GM18909 (cell line): ENCODE results near the gene ALPI.

Experiments
- ATAC-seq: cut with Tn5 transposase; IDR thresholded peaks from one replicate; pipeline ENCODE4 v1.9.1; 2021; ENCODE audit warnings: mild to moderate bottlenecking; ENCODE audit not compliant: unreplicated experiment, poor library complexity

Gene ALPI

DNA sequence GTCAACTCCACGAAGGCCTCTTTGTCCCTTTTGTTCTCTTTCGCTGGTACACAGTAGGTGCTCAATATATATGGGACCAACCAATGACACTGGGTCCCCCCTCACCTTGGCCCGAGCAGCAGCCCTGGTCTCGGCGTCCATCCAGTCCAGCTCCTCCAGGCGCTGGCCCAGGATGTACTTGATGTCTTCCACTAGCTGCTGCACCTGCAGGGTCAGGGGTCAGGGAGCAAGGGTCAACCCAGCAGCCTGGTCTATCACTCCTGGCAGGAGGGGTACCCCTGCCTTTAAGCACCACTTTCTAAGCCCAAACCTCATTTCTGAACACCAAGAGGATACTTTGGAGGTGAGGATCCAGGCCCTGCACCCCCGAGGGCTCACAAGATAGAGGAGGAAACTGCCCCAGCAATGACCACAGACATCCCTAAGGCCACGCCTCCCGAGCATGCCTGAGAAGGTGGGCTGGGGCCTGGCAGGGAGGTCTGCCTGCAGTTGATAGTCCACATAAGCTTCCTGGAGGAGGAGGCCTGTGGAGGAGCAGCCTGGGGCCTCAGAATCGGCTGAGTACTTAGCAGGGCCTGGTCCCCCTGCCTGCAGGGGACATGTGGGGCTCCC, 27.5 kb downstream of the ALPI start:
- ATAC-seq: no peak

DNA sequence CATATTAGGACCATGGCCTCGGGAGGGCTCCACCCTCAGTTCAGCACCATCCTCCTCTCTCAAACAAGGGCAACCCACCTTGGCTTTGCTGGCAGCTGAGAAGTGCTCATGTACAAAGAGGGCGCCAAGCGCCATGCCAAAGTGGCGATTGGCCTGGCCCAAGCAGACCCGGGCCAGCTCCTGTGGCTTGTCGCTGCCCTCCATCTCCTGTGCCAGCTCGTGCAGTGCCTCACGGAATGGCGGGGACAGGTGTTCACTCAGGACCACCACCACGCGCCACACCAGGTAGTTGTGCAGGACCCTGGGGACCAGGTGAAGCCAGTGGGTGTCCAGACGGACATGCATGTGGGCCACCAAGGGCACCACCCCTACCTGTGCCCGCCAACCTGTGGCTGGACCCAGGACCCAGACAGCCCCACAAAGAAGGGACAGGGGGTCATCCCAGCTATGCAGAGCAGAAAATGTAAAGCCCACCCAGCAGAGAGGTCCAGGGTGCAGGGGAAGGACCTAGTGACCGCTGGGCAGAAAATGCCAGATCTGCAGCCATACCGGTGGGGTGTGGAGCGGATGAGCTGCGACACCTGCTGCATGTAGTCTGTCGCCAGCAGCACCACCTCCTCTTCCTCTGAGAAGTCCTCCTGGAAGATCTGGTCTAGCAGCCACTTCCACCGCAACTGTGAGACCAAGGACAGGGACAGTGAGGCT, 28.1 kb downstream of the ALPI start:
- ATAC-seq: no peak

DNA sequence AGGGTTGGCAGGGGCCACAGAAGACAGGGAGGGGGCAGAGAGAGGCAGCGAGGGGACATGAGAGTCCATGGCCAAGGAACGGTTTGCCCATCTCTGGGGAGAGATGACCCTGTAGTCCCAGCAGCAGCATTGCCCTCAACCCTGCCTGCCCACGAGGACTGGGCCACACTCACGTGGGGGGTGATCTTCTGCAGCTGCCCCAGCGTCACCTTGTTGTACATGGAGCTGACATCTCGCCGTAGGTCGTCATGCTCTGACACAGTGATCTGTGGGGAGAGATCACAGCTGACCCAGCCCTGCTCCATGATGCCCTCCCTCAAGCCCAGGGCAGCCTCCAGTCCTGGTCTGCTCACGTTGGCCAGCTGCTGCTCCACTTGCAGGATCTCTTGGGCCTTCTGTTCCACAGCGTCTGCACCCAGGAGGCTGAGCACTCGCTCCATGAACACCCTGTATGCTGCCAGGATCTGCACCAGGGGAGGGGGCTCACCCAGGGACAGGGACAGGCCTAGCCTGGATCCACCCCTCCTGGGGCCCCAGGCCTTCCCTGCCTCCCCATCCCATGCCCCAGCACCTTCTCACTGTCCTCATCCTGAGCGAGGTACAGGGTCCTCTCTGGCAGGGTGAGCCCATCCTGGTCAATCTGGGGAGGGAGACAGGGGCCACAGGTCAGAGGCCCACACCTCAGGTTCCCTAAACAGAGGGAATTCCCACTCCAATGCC, 28.8 kb downstream of the ALPI start:
- ATAC-seq: no peak

DNA sequence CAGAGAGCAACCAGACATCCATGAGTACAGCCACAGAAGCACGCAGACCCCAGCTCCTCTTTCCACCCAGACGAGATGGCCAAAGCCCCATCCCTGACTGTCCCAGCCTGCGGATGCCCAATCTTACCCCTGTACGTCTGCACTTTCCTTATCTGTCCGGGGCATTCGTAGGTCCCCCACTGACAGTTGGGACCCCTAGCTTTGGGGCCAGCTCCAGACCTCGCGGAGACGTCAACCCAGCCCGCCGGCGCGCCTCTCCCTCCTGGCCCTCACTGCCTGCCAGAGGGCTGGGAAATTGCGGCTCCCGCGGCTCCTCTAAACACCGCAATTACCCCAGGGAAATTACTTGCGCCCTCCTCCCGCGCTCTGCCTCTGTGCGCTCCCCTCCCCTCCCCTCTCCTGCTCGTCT, 29.4 kb downstream of the ALPI start:
- no peak for ATAC-seq

DNA sequence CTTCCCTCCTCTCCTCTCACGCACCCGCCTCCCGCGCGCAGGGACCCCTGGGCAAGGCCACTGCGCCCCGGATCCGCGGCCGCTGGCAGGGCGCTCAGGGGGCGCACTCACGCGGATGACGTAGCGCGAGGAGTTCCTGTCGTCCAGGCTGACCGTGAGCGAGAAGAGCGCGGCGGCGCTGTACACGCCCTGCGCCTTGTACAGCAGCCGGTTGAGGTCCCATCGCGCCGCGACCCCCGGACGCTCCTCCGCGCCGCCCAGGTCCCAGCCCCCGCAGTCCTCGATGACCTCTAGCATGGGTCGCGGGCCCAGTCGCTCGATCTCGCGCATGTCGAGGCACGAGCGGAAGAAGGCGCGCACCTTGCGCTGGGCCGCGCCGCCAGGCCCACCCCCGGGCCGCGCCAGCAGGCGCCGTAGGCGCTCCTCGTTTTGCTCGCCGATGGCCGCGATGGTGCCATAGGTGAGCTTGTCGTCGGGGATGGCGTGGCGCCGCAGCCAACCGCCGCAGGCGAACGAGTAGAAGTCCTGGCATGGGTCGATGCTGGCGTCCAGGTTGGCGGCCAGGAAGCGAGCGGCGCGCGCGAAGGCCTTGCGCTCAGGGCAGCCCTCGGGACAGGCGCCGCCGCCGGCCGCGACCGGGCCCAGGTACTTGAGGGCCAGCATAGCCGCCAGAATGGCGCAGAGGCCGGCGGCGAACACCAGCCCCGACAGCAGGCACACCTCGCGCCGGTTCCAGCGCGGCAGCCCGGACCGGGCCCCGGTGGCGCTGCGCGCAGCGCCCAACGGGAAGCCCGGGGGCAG, 30.0 kb downstream of the ALPI start:
- ATAC-seq: no peak

DNA sequence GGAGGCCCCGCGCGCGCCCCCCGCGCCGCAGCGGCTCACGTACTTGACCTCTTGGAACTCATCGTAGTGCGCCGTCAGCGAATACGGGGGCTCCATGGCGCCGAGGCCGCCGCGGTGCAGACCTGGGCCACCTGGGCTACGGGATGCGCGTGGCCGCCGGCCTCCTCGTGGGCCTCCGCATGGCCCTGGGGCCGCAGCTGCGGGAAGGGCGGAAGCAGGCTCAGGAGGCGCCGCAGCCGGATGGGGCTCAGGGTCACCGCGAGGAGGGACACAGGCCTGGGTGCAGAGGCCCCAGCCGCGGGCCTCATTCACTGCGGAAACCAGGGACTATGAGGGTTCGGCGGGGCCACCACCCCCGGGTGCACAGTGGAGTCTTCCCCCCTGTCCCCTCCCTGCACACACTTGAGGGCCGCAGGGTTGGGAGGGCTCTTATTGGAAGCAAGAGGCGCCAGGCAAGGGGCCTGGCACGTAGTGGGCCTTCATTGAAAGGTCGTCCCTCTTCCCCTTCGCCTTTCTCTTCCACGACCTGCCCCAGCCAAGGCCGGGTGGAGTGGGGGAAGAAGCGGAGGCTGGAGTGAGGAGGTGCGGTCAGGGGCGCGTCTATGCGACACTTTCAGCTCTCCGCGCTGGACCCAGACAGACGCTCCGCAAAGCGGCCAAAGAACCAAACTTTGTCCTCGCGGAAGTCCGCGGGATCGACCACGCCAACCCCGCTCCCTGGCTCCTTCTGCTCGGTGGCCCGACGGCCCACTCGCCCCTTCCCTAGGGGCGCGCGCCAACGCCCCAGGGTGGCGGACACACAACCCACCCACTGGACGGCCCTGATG, 30.8 kb downstream of the ALPI start:
- no peak for ATAC-seq

DNA sequence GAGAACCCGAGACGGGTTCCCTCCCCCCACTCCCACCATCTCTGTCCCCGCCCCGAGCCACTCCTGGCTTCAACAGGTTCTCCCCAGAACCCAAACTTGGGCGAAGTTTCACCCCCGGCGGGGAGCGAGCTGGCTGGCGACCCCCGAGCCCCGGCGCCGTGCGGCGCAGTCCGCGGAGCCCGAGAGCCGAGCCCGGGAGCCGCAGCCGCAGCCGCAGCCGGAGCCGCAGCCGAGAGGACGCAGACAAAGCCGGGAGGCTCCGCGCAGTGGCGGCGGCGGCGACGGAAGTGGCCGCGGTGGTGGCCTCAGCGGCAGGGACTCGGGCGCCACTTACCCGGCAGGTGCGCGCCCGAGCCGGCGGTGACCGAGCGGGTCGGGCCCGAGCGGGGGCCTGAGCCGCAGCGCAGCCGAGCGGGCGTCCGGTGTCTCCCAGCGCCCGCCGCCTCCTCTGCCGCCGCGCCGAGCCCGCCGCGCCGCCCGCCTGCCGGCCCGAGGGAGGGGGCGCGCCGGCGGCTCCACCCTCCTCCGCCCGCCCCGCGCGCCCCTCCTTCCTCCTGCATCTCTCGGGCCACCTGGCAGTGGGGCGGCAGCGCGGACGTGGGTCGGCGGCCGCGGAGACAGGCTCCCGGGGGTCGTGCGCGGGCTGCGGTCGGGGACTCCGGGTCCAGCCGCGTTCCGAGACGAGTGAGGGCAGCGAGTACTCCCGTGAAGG, 31.6 kb downstream of the ALPI start, which contains the start of gene ECEL1:
TSS of gene ECEL1 (minus strand) at position 450 of the 712 bp plus-strand sequence. CDS start 1,181 bp downstream, outside the sequence.
- ATAC-seq: no peak

DNA sequence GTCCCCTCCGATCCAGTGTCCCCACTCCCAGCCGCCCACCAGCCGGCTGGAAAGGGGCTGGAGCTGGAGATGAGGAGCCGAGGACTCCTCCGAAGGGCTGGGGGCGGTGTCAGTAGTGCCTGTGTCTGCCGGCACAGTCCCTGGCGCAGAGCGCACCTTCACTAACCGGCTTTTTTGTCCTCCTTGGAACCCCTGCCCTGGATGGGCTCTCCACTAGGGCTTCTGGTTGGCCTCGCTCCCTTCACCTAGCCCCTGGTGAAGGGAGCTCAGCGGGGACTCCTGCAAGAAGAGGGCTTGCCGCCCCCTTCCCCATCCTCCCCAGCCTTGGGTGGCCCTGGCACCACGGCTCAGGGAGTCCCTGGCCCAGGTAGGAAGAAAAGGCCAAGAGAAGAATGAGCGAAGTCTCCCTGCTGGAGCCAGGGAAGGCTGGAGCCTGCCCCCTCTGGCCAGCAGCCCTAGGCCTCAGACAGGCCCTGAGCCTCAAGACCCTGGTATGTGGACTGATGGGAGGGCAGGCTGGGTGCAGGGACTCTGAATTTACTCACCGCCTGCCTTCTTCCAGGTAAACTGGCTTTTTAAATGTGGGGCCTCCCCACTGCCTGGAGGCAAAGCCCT, 32.3 kb downstream of the ALPI start:
- no peak for ATAC-seq

DNA sequence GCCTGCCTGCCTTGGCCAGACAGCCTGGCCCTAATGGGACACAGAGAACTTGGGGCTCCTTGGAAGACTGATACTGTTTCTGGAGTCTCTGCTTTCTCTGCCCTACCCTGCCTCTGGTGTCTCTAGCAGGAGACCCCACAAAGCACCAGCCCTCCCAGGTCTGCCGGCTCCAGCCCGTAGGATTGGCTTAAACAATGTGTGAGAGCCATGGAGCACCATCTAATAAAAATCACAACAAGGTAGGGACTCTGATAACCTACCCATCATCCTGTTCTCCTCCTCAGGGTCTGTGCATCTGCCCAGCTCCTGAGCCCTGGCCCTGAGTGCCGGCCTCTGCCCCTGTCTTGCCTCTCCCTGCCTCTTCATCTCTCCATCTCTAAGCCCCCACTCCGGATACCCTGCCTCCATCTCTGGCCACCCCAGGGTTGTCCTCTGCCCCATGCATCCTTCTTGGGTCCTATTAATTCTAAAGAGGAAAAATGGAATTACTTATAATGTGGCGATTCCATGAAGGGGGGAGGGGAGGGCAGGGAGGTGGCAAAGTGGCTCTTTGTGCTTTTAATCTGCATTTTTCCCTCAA, 32.9 kb downstream of the ALPI start:
- ATAC-seq: no peak

DNA sequence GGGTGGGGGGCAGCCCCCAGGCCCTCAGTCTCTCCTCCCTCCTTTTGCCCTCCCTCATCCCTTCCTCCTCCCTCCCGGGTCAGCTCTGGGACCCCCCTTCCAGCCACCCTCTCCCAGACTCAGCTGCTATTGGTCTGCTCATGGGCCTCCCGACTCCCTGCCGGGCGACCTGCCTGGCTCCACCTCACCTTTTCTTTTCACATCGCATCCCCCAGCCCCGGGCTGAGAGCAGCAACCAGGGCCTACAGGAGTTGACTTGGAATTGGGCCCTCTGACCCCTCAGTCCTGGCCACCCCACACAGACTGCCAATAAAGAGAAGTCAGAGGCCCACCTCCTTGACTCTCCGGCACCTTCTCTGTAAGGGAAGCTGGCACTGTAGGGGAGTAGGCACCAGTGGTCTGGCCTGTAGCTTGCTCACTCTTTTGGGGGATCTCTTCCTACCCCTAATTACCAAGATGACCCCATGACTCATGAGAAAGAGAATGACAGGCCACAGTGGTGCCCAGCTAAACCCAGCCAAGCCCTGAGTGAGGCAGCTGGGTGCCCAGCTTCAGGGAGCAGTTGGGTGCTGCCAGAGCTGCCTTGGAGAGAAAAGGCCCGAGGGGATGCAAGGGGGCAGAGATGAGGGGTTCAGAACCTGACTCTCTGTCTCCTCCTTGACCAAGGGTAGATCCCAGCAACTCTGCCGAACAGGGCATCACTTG, 33.7 kb downstream of the ALPI start:
- no peak for ATAC-seq

DNA sequence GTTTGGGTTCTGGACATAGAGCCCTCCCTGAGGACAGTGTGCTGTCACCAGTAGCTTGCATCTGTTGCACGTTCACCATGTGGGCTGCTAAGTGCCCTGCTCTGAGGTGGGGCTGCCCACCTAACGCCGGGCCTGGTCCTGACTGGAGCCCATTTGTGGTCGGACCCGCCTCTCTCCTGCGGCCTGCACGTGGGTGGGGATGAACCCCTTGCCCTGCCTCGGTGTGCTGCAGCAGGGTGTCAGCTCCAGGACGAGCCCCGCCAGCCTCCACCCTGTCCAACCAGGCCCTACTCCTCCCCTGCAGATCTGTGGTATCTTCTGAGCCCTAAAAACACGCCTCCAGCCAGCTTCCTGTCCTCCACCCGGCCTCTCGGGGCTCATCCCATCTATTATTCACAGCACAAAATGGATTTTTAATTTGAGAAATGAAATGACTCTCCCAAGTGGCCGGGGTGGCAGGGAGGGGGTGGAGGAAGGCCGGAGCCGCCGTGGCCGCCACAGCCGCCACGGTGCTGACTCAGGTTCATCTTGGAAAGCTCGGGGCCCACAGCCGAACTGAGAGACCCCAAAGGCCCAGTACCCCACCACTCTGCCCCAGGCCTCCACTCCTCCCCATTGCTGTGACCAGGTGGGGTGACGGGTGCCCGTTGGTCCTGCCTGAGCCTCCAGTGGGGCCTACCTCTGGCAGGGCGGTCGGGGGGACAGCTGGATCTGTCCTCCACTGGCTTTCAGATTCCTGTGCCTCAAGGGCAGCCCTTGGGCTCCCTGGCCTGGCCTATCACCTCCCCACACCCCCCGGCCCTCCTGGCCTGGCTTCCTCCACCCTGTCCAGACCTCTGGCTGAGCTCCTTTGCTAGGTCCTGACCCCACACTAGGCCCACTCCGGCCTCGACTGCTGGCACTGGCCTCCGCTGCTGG, 34.5 kb downstream of the ALPI start:
- no peak for ATAC-seq

DNA sequence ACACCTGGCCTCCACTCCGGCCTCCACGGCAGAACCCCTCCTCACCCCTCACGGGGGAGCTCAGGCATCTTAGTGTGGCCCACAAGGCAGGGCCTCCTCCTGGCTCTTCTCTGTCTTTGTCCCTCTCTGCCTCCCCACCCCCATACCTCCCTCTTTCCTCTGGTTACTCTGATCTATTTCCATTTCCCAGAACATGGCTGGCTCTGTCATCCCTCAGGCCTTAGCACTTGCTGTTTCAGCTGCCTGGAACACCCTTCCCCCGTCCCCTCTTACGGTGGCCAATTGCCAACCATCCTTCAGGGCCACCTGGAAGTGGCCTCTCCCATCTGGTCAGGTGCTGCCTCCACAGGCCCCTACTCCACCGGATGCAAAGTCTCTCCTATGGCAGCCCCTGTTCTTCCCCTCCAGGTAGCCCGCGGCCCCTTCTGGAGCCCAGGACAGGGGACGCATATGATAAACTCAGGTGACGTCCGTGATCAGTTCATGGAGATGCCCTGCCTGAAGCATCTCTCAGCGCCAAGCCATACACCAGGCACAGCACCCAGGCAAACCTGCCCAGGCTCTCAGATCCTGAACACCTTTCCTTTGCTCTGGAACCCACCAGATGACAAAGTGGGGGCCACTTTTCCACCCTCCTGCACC, 35.3 kb downstream of the ALPI start:
- ATAC-seq: no peak

DNA sequence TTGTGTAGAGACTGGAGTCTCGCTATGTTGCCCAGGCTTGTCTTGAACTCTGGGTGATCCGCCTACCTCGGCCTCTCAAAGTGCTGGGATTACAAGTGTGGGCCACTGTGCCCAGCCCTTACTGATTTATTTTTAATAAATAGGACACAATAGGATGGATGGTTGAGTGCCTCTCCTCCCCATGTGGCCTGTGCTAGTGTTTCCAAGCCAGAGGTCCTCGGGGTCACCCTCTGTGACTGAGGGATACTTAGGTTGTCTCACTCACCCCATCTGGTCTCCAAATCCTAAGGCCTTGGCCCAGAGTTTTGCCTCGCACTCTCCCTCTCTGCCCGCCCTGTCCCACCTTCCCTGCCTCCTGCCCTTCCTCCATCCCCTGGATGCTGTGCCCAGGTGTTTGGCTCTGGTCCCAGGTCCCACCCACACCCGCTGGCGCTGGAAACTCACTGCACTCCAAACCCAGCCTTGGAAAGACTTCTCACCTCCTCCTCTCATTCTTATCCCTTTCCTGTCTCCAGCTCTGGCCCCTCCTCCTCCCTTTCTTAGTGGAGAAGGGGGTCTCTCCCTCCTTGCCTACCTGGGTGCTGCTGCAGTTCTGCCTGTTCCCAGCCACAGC, 36.4 kb downstream of the ALPI start:
- ATAC-seq: no peak

DNA sequence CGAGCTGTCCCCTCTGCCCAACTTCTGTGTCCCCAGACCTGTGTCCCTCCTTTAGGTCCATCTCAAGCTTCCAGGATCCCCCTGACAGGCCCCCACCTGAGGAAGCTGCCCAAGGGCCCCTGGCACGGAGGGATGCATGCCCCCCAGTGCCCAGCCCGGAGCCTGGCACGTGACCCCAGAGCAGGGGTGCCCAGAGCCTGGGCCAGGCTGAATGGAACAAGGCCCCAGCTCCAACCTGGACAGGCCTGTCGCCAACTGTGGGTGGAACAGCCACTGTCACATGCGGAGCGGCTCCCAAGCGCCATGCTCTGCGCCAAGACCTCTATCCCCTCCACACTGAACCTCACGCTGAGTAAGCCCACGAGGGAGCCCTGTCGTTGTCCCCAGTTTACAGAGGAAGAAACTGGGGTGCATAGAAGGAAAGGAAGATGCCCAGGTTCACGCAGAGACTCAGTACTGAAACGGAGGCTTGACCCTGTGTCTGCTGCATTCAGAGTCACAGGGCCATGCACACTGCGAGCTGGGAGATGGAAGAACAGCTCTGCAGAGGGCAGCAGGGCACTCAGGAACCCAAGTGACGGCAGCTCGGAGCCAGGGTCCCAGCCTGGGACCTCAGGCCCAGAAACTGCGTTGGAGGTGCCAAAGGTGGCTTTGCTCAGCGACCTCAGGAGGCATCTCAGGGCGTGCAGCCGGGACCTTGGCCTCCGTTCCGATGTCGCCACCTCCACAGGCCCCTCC, 37.2 kb downstream of the ALPI start:
- ATAC-seq: no peak
